ENCODE data around the gene CEP250.
"Not testable (repeated sequence)": the region's sequence is repeated elsewhere in the genome, so short reads cannot be mapped to it uniquely, and the experiment has no call there.

CEP250 gene, protein sequence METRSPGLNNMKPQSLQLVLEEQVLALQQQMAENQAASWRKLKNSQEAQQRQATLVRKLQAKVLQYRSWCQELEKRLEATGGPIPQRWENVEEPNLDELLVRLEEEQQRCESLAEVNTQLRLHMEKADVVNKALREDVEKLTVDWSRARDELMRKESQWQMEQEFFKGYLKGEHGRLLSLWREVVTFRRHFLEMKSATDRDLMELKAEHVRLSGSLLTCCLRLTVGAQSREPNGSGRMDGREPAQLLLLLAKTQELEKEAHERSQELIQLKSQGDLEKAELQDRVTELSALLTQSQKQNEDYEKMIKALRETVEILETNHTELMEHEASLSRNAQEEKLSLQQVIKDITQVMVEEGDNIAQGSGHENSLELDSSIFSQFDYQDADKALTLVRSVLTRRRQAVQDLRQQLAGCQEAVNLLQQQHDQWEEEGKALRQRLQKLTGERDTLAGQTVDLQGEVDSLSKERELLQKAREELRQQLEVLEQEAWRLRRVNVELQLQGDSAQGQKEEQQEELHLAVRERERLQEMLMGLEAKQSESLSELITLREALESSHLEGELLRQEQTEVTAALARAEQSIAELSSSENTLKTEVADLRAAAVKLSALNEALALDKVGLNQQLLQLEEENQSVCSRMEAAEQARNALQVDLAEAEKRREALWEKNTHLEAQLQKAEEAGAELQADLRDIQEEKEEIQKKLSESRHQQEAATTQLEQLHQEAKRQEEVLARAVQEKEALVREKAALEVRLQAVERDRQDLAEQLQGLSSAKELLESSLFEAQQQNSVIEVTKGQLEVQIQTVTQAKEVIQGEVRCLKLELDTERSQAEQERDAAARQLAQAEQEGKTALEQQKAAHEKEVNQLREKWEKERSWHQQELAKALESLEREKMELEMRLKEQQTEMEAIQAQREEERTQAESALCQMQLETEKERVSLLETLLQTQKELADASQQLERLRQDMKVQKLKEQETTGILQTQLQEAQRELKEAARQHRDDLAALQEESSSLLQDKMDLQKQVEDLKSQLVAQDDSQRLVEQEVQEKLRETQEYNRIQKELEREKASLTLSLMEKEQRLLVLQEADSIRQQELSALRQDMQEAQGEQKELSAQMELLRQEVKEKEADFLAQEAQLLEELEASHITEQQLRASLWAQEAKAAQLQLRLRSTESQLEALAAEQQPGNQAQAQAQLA (N-terminal part only)

GRCh38 chr20:35454881-35455609, at the start of gene CEP250:
CEP250 (plus strand) TSS chr20:35455598; CDS start chr20:35462368, 6,770 bp downstream.
- FAIRE-seq = peak; percentile 95

- FAIRE-seq = no peak
Measured at GRCh38 chr20:35405775-35406174, 49.6 kb upstream of the CEP250 start.

DNA sequence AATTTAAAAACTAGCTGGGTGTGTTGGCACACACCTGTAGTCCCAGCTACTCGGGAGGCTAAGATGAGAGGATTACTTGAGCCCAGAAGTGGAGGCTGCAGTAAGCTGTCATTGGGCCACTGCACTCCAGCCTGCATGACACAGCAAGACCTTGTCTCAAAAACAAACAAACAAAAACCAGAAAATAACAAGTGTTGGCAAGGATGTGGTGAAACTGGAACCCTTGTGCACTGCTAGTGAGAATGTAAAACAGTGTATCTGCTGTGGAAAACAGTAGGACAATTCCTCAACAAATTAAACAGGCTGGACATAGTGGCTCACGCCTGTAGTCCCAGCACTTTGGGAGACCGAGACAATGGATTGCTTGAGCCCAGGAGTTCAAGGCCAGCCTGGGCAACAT, 47.1 kb upstream of the CEP250 start:
- FAIRE-seq = no peak

DNA sequence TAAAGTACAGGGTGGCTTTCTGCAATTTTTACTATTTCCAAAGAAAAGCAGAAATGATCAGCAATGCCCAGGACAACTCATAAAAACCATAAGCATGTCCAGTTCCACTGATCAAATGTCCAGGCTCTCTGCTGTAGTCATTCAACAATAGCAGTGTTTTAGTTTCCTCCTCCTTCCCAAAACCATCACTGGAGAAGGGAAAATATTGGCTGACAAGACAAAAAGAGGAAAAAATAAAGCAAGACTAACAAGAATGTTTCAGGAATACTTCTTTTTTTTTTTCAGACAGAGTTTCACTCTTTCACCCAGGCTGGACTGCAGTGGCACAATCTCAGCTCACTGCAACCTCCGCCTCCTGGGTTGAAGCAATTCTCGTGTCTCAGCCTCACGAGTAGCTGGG, 45.9 kb upstream of the CEP250 start:
- FAIRE-seq = no peak

- no peak for FAIRE-seq
Measured at GRCh38 chr20:35410613-35411012, 44.8 kb upstream of the CEP250 start.

DNA sequence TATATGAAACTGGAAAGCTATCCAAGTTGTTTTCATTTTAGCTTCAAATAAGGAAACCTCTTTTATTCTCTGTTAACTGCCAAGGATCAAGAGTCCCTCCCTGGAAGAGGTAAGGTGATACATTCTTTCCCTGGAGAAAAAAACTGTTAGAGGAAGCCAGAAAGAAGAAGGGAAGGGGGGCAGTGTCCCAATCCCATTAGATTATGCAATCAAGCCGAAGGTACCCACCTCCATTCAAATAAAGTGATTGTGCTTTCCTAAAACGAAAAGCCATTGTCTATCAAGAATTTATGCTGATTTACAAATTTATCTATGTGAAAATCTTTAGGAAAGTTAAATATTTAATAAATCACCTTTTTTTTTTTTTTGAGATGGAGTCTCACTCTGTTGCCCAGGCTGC, 34.1 kb upstream of the CEP250 start:
- FAIRE-seq = no peak

DNA sequence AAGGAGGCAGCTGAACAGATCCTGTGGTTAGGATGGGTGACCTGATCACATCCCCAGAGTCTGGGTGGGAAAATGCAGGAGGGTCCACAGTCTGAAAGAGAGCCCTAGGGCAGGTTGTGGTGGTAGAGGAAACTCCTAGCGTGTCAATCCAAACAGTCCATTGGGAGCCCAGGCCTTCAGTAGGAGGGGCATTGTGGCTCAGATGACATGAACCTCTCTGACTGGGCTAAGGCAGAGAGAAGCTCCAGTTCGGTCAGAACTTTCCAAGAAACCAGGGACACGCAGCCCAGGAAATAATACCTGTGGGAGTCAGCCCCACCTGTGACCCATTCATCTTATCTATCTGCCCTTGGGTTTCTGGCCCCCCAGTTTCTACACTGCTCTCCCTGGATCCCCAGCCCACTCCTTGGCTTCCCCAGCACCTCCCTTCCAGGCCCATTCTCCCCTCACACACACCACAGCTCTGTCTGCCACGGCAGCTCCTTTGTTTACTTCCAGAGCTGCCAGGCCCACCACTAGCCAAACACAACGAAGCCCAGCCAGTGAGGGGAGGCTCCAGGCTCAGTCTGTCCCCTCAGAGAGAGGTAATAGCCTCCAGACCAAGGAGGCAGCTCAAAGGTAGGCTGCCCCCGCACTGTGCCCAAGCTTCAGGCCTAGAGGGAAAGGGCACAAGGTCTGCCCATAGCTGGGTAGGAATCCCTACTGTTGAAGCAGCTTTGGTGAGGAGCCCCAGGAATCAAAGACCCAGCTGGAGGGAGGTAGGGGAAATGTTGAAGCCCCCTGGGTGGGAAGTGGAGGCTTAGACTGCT, 23.6 kb upstream of the CEP250 start:
- no peak for FAIRE-seq

GRCh38 chr20:35432430-35432735, 23.0 kb upstream of the CEP250 start:
- no peak for FAIRE-seq

DNA sequence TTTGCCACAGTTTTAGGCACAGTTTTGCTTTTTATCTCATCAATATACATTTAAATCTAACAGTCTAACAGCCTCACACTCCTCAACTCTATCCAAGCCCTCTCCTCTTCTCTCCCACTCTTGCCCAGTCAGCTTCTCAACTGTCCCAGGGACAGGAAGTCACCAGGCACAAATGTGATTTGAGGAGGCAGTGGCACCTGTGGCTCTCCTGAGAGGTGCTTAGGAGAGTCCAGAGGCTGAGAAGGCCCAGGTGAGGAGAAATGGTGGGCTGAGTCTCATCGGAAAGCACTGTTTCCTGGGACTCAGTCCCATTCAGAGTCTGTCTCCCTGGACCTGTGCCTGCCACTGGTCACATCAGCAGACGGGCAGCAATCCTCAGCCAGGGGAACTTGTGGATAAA, 22.1 kb upstream of the CEP250 start:
- FAIRE-seq = no peak

GRCh38 chr20:35434085-35435005, 21.1 kb upstream of the CEP250 start:
- FAIRE-seq = no peak

GRCh38 chr20:35436177-35436573, 19.2 kb upstream of the CEP250 start:
- no peak for FAIRE-seq

DNA sequence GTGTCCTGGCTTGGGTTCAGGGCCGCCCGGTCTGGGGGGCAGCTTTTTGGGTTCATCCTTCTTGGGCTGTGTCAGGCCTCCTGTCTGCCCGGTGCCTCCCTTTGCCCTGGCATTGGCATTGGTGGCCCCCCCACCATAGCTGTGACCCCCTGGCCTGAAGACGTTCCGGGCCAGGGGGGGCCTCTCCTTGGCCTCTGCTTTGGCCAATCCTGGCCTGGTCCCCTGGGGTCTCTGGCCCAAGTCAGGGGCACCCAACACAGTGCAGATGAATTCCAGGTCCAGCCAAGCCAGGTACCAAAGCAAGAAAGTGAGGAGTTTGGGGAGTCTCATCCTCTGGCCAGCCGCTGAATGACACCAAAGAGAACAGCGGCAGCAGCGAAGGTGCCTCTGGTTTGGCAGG, 17.8 kb upstream of the CEP250 start:
- no peak for FAIRE-seq

- no peak for FAIRE-seq
Measured at GRCh38 chr20:35443003-35443402, 12.4 kb upstream of the CEP250 start.

- no peak for FAIRE-seq
Measured at GRCh38 chr20:35444226-35444625, 11.2 kb upstream of the CEP250 start.

- FAIRE-seq = no peak
Measured at GRCh38 chr20:35446356-35447078, 8.9 kb upstream of the CEP250 start.

DNA sequence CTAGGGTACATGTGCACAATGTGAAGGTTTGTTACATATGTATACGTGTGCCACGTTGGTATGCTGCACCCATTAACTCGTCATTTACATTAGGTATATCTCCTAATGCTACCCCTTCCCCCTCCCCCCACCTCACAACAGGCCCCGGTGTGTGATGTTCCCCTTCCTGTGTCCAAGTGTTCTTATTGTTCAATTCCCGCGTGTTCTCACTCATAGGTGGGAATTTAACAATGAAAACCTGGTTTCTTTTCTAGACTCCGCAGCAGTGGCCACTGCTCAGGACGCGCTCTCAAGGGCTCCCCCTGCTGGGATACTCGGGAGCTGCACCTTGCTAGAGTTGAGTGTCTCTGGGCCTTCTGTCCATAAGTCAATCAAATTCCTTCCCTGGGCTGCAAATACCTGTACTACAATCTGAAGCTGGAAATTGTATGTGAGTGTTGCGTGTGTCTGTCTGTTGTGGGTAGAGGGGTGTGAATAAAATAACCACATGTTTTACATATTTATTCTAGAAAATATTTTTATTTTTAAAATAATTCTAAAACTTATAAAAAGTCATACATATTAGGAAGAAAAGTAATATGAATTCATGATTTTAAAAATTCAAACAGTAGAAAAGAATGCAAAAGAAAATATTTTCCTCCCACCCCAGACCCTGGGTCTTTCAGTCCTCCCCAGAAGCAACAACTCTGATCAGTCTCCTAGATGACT, 8.2 kb upstream of the CEP250 start:
- peak; percentile 80 for FAIRE-seq

DNA sequence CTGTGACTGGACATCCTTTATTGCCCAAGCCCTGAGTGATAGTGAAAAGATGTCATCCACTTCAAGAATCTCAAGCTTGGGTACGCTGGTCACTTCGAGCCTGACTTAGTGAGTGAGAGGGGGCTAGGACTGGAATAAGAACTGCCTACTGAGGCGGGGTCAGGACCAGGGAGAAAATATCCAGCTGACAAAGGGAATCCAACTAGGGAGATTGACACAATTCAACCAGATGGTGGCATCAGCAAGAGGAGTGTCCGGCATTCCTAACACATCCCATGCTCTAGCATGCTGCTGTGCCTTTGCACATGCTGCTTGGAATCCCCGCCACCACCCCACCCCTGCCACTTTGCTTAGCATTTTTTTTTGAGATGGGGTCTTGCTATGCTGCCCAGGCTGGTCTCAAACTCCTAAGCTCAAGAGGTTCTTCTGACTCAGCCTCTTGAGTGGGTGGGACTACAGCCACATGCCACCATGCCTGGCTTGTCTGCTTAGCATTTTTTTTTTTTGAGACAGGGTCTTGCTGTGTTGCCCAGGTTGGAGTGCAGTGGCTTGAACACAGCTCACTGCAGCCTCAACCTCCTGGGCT, 6.5 kb upstream of the CEP250 start:
- FAIRE-seq = no peak

- not testable (repeated sequence) for FAIRE-seq
Measured at GRCh38 chr20:35449855-35450254, 5.5 kb upstream of the CEP250 start.

GRCh38 chr20:35451295-35451694, 4.1 kb upstream of the CEP250 start:
- FAIRE-seq = no peak
